Measurements from ENCODE around the gene HOATZ. TPM values are rescaled to one million over a fixed set of nuclear protein-coding genes. Genes with fewer than 3 reads are reported as not detected.

Gene HOATZ
- polyA plus RNA-seq, 1 experiment = 0.31 TPM

- H3K27me3 ChIP-seq (ENCODE audit: control insufficient read depth, insufficient read depth, low read length) = no peaks in the 10 kb centered on the region
- no peaks in the 10 kb centered on the region for H3K9me3 ChIP-seq (ENCODE audit: control insufficient read depth, insufficient read depth, low read length)
- no peak for DNase-seq (ENCODE audit: low read depth, low spot score)
- H3K27ac ChIP-seq (ENCODE audit: low read depth, low read length) = no peak overlapping the region
- ChIA-PET POLR2A (no interaction called here), CTCF (no interaction called here)
- no peak overlapping the region for H3K4me3 ChIP-seq (ENCODE audit: low read depth, low read length)
- TF ChIP-seq, protein P1, sequence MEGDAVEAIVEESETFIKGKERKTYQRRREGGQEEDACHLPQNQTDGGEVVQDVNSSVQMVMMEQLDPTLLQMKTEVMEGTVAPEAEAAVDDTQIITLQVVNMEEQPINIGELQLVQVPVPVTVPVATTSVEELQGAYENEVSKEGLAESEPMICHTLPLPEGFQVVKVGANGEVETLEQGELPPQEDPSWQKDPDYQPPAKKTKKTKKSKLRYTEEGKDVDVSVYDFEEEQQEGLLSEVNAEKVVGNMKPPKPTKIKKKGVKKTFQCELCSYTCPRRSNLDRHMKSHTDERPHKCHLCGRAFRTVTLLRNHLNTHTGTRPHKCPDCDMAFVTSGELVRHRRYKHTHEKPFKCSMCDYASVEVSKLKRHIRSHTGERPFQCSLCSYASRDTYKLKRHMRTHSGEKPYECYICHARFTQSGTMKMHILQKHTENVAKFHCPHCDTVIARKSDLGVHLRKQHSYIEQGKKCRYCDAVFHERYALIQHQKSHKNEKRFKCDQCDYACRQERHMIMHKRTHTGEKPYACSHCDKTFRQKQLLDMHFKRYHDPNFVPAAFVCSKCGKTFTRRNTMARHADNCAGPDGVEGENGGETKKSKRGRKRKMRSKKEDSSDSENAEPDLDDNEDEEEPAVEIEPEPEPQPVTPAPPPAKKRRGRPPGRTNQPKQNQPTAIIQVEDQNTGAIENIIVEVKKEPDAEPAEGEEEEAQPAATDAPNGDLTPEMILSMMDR (IDR thresholded peaks at IDR 0.05; ENCODE audit: low read depth, low read length) = no peak
Measured at GRCh38 chr11:111537336-111537860, 22.8 kb downstream of the HOATZ start.

DNA sequence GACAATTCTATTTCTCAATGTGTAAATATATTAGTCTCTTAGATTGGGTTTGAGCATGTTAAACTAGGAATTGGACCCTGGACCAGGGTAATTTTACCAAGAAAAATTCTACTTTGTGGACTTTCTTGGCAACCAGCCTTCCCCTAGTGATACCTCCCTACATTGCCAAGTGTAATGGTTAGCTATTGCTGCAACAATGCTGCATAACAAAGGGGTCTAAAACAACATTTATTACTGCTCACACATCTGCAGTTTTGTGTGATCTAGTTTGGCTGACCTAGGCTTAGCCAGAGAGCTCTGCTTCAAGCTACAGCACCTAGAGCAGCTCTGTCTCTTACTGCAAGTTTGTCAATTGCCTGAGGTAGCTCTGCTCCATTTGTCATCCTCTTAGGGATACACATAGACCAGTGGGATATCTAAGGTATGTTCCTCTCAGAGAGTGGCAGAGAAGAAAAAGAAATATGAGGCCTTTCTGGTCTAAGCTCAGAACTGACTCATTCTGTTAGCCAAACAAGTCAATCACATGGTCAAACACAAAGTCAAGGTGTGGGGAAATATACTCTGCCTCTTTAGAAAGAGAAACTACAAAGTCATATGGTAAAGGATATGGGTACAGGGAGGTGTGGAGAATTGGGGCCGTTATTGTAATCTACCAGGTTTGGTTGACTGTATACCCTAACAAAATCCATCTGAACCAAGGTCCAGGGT lies 24.0 kb downstream of the HOATZ start:
- POLR2A ChIA-PET = interaction anchor here (1.1 kb wide), 1 partner anchor 281 kb away, joined by 3 read pairs; no protein-coding TSS in a partner anchor
- CTCF ChIA-PET = no interaction called here
- TF ChIP-seq, protein P1 (IDR thresholded peaks at IDR 0.05; ENCODE audit: low read depth, low read length) = no peak

DNA sequence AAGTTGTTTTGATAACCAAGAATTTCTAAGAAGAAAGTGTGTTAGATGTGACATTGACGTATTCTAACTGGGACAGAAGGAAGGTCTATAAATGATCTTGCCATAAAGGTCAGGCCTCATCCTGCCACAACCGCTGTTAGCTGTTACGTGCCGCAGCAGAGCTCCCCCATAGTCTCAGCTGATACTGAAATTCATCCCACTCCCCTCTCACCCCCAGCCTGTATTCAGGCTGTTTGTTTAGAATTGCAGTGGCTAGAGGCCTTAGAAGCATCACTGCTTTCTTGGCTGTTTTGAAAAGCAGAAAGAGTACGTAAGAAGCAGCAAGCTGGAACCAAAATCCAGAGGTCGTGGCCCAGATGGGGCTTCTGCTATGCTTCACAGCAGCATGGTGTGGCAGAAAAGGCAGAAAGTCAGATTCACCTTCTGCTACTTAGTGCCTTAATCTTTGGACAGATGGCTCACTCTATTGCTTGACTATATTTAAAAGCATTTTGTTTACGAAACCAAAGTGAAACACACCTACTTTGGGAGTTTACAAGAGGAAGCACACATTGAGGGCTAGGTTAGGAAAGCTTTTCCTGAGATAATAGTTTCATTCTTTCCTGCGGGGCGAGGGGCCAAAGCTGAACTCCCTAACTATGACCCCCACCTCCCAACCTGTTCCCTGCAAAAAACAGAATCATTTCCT lies 25.0 kb downstream of the HOATZ start:
- H3K27ac ChIP-seq (ENCODE audit: low read depth, low read length) = peak overlapping the region; percentile 72
- peak overlapping the region; percentile 74 for H3K4me3 ChIP-seq (ENCODE audit: low read depth, low read length)
- ChIA-PET POLR2A (interaction anchor here (2.8 kb wide), 1 partner anchor 18 kb away, joined by 16 read pairs; no protein-coding TSS in a partner anchor), CTCF (no interaction called here)
- TF ChIP-seq, protein P1 (IDR thresholded peaks at IDR 0.05; ENCODE audit: low read depth, low read length) = no peak
- no peaks in the 10 kb centered on the region for H3K9me3 ChIP-seq (ENCODE audit: control insufficient read depth, insufficient read depth, low read length)
- DNase-seq (ENCODE audit: low read depth, low spot score) = no peak
- H3K27me3 ChIP-seq (ENCODE audit: control insufficient read depth, insufficient read depth, low read length) = no peaks in the 10 kb centered on the region

More for the DNA sequence above, 24.0 kb downstream of the HOATZ start:
- Histone ChIP-seq H3K4me3 (ENCODE audit: low read depth, low read length) (no peak overlapping the region), H3K9me3 (ENCODE audit: control insufficient read depth, insufficient read depth, low read length) (no peaks in the 10 kb centered on the region), H3K27ac (ENCODE audit: low read depth, low read length) (no peak overlapping the region), H3K27me3 (ENCODE audit: control insufficient read depth, insufficient read depth, low read length) (no peaks in the 10 kb centered on the region)
- no peak for DNase-seq (ENCODE audit: low read depth, low spot score)

DNA sequence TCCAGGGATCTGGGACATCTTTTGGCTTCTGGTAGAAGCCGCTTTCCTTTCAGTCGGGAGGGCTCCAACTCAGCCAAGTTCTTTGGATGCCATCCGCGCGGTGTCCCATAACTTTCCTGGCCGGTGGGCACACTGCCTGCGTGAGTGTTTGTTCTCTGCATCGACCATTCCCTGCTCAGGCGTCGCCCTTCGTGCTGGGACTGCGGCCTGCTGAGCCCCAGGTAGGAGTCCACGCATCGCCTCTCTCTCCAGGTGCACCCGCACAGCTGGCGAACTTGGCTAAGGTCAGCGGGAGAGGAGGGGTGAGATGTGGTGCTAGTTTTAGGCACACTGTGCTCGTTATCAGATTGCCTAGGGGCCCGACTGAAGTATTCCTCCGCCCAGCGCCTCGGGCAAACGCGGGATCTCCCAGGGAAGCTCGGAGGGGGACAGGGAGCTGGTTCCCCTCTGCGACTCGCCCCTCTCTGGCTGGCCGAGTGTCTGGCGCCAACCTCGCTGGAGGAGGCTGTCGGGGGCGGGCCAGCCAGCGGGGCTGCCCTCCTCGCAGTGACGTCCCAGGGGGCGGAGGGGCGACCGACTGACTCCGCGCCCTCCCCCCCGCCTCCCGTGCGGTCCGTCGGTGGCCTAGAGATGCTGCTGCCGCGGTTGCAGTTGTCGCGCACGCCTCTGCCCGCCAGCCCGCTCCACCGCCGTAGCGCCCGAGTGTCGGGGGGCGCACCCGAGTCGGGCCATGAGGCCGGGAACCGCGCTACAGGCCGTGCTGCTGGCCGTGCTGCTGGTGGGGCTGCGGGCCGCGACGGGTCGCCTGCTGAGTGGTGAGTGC lies 25.7 kb downstream of the HOATZ start, which contains the start of gene LAYN:
TSS of gene LAYN (plus strand) at position 607 of the 823 bp plus-strand sequence. CDS start at position 731, 124 bp downstream.
- POLR2A ChIA-PET = interaction anchor here (0.8 to 2.8 kb wide), 3 partner anchors 17 to 86 kb away, joined by 3 to 16 read pairs (median 3); no protein-coding TSS in a partner anchor
- peak within 1 kb of the TSS; percentile 74 for H3K4me3 ChIP-seq (ENCODE audit: low read depth, low read length)
- no peaks in the 10 kb centered on the region for H3K27me3 ChIP-seq (ENCODE audit: control insufficient read depth, insufficient read depth, low read length)
- TF ChIP-seq, protein P1 (IDR thresholded peaks at IDR 0.05; ENCODE audit: low read depth, low read length) = no peak
- H3K9me3 ChIP-seq (ENCODE audit: control insufficient read depth, insufficient read depth, low read length) = no peaks in the 10 kb centered on the region
- peak within 1 kb of the TSS; percentile 92 for H3K27ac ChIP-seq (ENCODE audit: low read depth, low read length)
- CTCF ChIA-PET = no interaction called here
- DNase-seq (ENCODE audit: low read depth, low spot score) = no peak
